Endothelial cell of umbilical vein (primary cell): ENCODE data around the gene PGAP1. TPM values are rescaled to one million over a fixed set of nuclear protein-coding genes. Genes with fewer than 3 reads are reported as not detected.

Experiments used
- BruUV-seq: library from RNA; stranded (reverse); fragments of 400-500 nt; replicated peaks from 2 replicates; lab custom pipeline; 2021; lab: Mats Ljungman, UMichigan
- CTCF ChIA-PET: fragments of 300-600, 350-600 bp; sonication (Branson Sonifier 250); formaldehyde crosslinking; loops from one replicate; lab custom pipeline; 2021; ENCODE audit warnings: antibody characterized with exemption, inconsistent platforms; lab: Charles Lee
- POLR2A ChIA-PET: fragments of 300-600, 350-600 bp; sonication (Branson Sonifier 250); formaldehyde crosslinking; loops from one replicate; lab custom pipeline; 2021; ENCODE audit warnings: antibody characterized with exemption, inconsistent platforms; lab: Charles Lee
- DNase-seq: peaks from one replicate; pipeline ENCODE4 v3.0.0-alpha.2; 2011; ENCODE audit warnings: low read depth, low spot score
- FAIRE-seq: peaks from 2 replicates; lab custom pipeline; 2011; peaks lifted over from hg19 to GRCh38; lab: Jason Lieb, UNC
- H2AFZ ChIP-seq: 2 replicates; pipeline ENCODE4 v1.6.0; 2012; ENCODE audit warnings: low read depth, low read length, control low read depth, inconsistent platforms
- H3K27ac ChIP-seq: 2 replicates; pipeline ENCODE4 v1.5.1; 2011; ENCODE audit warnings: low read depth, mild to moderate bottlenecking, control low read depth, low read length, moderate library complexity; ENCODE audit not compliant: insufficient read depth
- H3K27me3 ChIP-seq, 2 experiments: 2 replicates each; pipeline versions ENCODE4 v1.6.0 to v1.6.1; 2011; ENCODE audit warnings: low read length in 2 of 2, mixed read lengths in 1 of 2; ENCODE audit not compliant: control insufficient read depth in 2 of 2, insufficient read depth in 2 of 2
- H3K36me3 ChIP-seq, 2 experiments: 2 replicates in 1 of 2; 3 replicates in 1 of 2; pipeline ENCODE4 v1.5.1; 2011; ENCODE audit warnings: low read length in 2 of 2, mild to moderate bottlenecking in 1 of 2, moderate library complexity in 1 of 2; ENCODE audit not compliant: control insufficient read depth in 2 of 2, insufficient read depth in 2 of 2; ENCODE audit errors: extremely low read depth in 1 of 2
- H3K4me1 ChIP-seq: 3 replicates; pipeline ENCODE4 v1.5.1; 2011; ENCODE audit warnings: mild to moderate bottlenecking, low read length; ENCODE audit not compliant: control insufficient read depth, insufficient read depth; ENCODE audit errors: extremely low read depth
- H3K4me2 ChIP-seq: 2 replicates; pipeline ENCODE4 v1.6.1; 2011; ENCODE audit warnings: low read length, control low read depth, mixed read lengths; ENCODE audit not compliant: insufficient read depth
- H3K4me3 ChIP-seq, 3 experiments: fragments of 200-600 bp in 1 of 3; sonication (generic), shearing (Covaris generic) in 1 of 3; replicated peaks in 1 of 3; 2 replicates each; pipeline ENCODE4 v1.5.1; 2011 to 2016; ENCODE audit warnings: control low read depth in 3 of 3, low read length in 3 of 3, mild to moderate bottlenecking in 2 of 3, inconsistent platforms in 1 of 3, low read depth in 1 of 3, moderate library complexity in 1 of 3; ENCODE audit not compliant: insufficient read depth in 1 of 3
- H3K79me2 ChIP-seq: 2 replicates; pipeline ENCODE4 v1.6.0; 2012; ENCODE audit warnings: low read length, inconsistent platforms; ENCODE audit not compliant: control insufficient read depth, insufficient read depth
- H3K9ac ChIP-seq: replicated peaks from 2 replicates; pipeline ENCODE3; 2011; ENCODE audit warnings: low read length, control low read depth; ENCODE audit not compliant: insufficient read depth; ENCODE audit errors: extremely low read depth
- H3K9me1 ChIP-seq: replicated peaks from 3 replicates; pipeline ENCODE4 v1.6.0; 2011; ENCODE audit warnings: mild to moderate bottlenecking, low read length; ENCODE audit not compliant: control insufficient read depth, insufficient read depth; ENCODE audit errors: extremely low read depth
- H3K9me3 ChIP-seq: replicated peaks from 2 replicates; pipeline ENCODE4 v1.5.1; 2012; ENCODE audit warnings: low read length, inconsistent platforms; ENCODE audit not compliant: control insufficient read depth, insufficient read depth
- H4K20me1 ChIP-seq: replicated peaks from 2 replicates; pipeline ENCODE3; 2011; ENCODE audit warnings: mild to moderate bottlenecking, low read length; ENCODE audit not compliant: control insufficient read depth, insufficient read depth; ENCODE audit errors: extremely low read depth
- CTCF ChIP-seq, 2 donors: IDR thresholded peaks; 1 replicate in 1 of 2; 2 replicates in 1 of 2; pipeline ENCODE4 v1.5.1; 2011; ENCODE audit warnings: low read length in 2 of 2, mild to moderate bottlenecking in 2 of 2, moderate library complexity in 2 of 2, control low read depth in 1 of 2, inconsistent platforms in 1 of 2, low read depth in 1 of 2; ENCODE audit not compliant: insufficient read depth in 1 of 2; ENCODE audit errors: extremely low read depth in 1 of 2
- EZH2 ChIP-seq: IDR thresholded peaks from 2 replicates; pipeline ENCODE4 v1.6.1; 2012; ENCODE audit warnings: borderline replicate concordance, low read depth, mild to moderate bottlenecking, moderate library complexity, low read length, inconsistent platforms; ENCODE audit not compliant: severe bottlenecking
- FOS ChIP-seq: IDR thresholded peaks from 2 replicates; pipeline ENCODE4 v1.6.1; 2011; ENCODE audit warnings: mild to moderate bottlenecking, low read length, moderate library complexity, borderline replicate concordance; ENCODE audit not compliant: insufficient read depth
- GATA2 ChIP-seq: IDR thresholded peaks from 2 replicates; pipeline ENCODE4 v1.7.0; 2011; ENCODE audit warnings: low read depth, mild to moderate bottlenecking, moderate library complexity, mixed read lengths, low read length; ENCODE audit not compliant: insufficient read length, insufficient read depth
- JUN ChIP-seq: IDR thresholded peaks from 2 replicates; pipeline ENCODE4 v1.6.1; 2011; ENCODE audit warnings: borderline replicate concordance, low read depth; ENCODE audit not compliant: insufficient read length, insufficient read depth
- MAX ChIP-seq: IDR thresholded peaks from 2 replicates; pipeline ENCODE4 v1.6.1; 2011; ENCODE audit not compliant: insufficient read depth, insufficient read length
- MYC ChIP-seq: IDR thresholded peaks from one replicate; pipeline ENCODE4 v1.6.1; 2011; ENCODE audit warnings: mild to moderate bottlenecking, low read depth, low read length
- POLR2A ChIP-seq: IDR thresholded peaks from 2 replicates; pipeline ENCODE4 v1.6.1; 2012; ENCODE audit warnings: low read depth, mild to moderate bottlenecking, control low read depth, low read length
- POLR2AphosphoS5 ChIP-seq: IDR thresholded peaks from 2 replicates; pipeline ENCODE4 v1.6.1; 2012; ENCODE audit warnings: low read depth, mild to moderate bottlenecking, control low read depth, low read length, moderate library complexity; ENCODE audit not compliant: insufficient read depth
- dilution Hi-C: fragments of 300-500 bp; cut with MboI; formaldehyde crosslinking; loops from one replicate; pipeline ENCODE4 v1.15.0; 2019; ENCODE audit warnings: low sequenced_read_pairs; ENCODE audit not compliant: extremely low pct_ligation_motif_present
- intact Hi-C: fragments of 100-400 bp; cut with micrococcal nuclease; formaldehyde crosslinking; loops from one replicate; pipeline ENCODE4 v1.10.0; 2022
- polyA plus RNA-seq, 4 experiments: library from polyadenylated mRNA; depleted of rRNA in 3 of 4; stranded (reverse) in 3 of 4; unstranded in 1 of 4; fragments of >200 nt; gene quantifications; 2 replicates each; pipeline versions ENCODE4 v1.2.1 to v1.2.3, GENCODE V29; 2011 to 2012; ENCODE audit warnings: missing spikeins in 1 of 4
- total RNA-seq: library from RNA; stranded (reverse); gene quantifications from 2 replicates; pipeline ENCODE4 v1.2.3, GENCODE V29; 2021

The PGAP1 gene
- total and polyA plus RNA-seq, 2 donors (not counting 3 experiments of a cell fraction or from before 2014, with no cell fraction given) = 3.9 to 9.8 TPM

- peaks cover 20% of the 10 kb centered on the region for H3K4me1 ChIP-seq
- intact Hi-C loops = loop anchor here (2.0 kb wide), 1 partner anchor 23 kb away; no protein-coding TSS in a partner anchor
- peak overlapping the region; percentile 67 for H3K4me2 ChIP-seq
- ChIA-PET POLR2A (no interaction called here), CTCF (no interaction called here)
- no peak overlapping the region for H3K9ac ChIP-seq
- H4K20me1 ChIP-seq = no peaks in the 10 kb centered on the region
- no peaks in the 10 kb centered on the region for H3K9me1 ChIP-seq
- no peaks in the 10 kb centered on the region for H3K27me3 ChIP-seq
- no peak for TF ChIP-seq POLR2AphosphoS5
- no peak for TF ChIP-seq MAX
- TF ChIP-seq EZH2 = no peak
- TF ChIP-seq CTCF (IDR thresholded peaks at IDR 0.05; ENCODE audit: extremely low read depth in 1 of 2, insufficient read depth in 1 of 2, low read depth in 1 of 2, low read length in 2 of 2) = no peak
- TF ChIP-seq FOS = no peak
- no peak for TF ChIP-seq MYC
- no peak for TF ChIP-seq GATA2
- TF ChIP-seq POLR2A = no peak
- no peak for TF ChIP-seq JUN
- no TSS peak for BruUV-seq
- no peaks in the 10 kb centered on the region for H3K36me3 ChIP-seq
- peak overlapping the region; percentile 88 for H2AFZ ChIP-seq
- dilution Hi-C loops = no loop called here
- no peak overlapping the region for H3K4me3 ChIP-seq
- no peak overlapping the region for H3K27ac ChIP-seq
- FAIRE-seq = no peak
- H3K79me2 ChIP-seq = no peaks in the 10 kb centered on the region
- DNase-seq = no peak
- H3K9me3 ChIP-seq = no peaks in the 10 kb centered on the region
These were observed 39.6 kb upstream of the PGAP1 start for GRCh38 chr2:196966061-196966460.
